Glomerular visceral epithelial cell (primary cell): ENCODE measurements around the gene LDB3.
"Not testable (repeated sequence)": the region's sequence is repeated elsewhere in the genome, so short reads cannot be mapped to it uniquely, and the experiment has no call there.

Experiments used
- DNase-seq: peaks from one replicate; pipeline ENCODE4 v3.0.0-alpha.2; 2016; ENCODE audit errors: extremely low spot score

Gene LDB3

GRCh38 chr10:86730227-86730626, 61.9 kb downstream of the LDB3 start:
- DNase-seq: peak; percentile 46

- DNase-seq: no peak
Measured at GRCh38 chr10:86732771-86733170, 64.5 kb downstream of the LDB3 start.

- DNase-seq: no peak
Measured at GRCh38 chr10:86733260-86733671, 65.0 kb downstream of the LDB3 start.

- no peak for DNase-seq
Measured at GRCh38 chr10:86734207-86734988, 66.1 kb downstream of the LDB3 start.

GRCh38 chr10:86735278-86735677, 67.0 kb downstream of the LDB3 start:
- not testable (repeated sequence) for DNase-seq

GRCh38 chr10:86742230-86742629, 73.9 kb downstream of the LDB3 start:
- no peak for DNase-seq

- DNase-seq: no peak
Measured at GRCh38 chr10:86744067-86744725, 75.9 kb downstream of the LDB3 start.

- DNase-seq: no peak
Measured at GRCh38 chr10:86747796-86748581, 79.7 kb downstream of the LDB3 start.

GRCh38 chr10:86749854-86750253, 81.5 kb downstream of the LDB3 start:
- no peak for DNase-seq

- no peak for DNase-seq
Measured at GRCh38 chr10:86751477-86751876, 83.2 kb downstream of the LDB3 start.

- no peak for DNase-seq
Measured at GRCh38 chr10:86752311-86752710, 84.0 kb downstream of the LDB3 start.

- DNase-seq: no peak
Measured at GRCh38 chr10:86753051-86753450, 84.7 kb downstream of the LDB3 start.

GRCh38 chr10:86753638-86754434, 85.5 kb downstream of the LDB3 start:
- no peak for DNase-seq

- no peak for DNase-seq
Measured at GRCh38 chr10:86755454-86755739, 87.1 kb downstream of the LDB3 start.

GRCh38 chr10:86755740-86756510, 87.6 kb downstream of the LDB3 start:
- peak; percentile 87 for DNase-seq

GRCh38 chr10:86756511-86757112, 88.3 kb downstream of the LDB3 start, which contains the start of gene BMPR1A:
BMPR1A (plus strand) TSS chr10:86756619; CDS start chr10:86876019, 119,400 bp downstream.
- peak; percentile 95 for DNase-seq

GRCh38 chr10:86757113-86757972, 89.0 kb downstream of the LDB3 start:
- DNase-seq: peak; percentile 57

- DNase-seq: peak; percentile 40
Measured at GRCh38 chr10:86758189-86759072, 90.1 kb downstream of the LDB3 start.
